Stimulated activated CD8-positive, alpha-beta memory T cell treated with anti-CD3 and anti-CD28 coated beads, Interleukin-7, amount 100 ng/mL, for 24 hours (primary cell): Measurements from ENCODE around the gene TOX4.
A peak's percentile ranks its signal among the peaks of the same experiment; 100 is the strongest.

Experiments used
- DNase-seq: peaks from one replicate; pipeline ENCODE4 v3.0.0-alpha.2; 2020; ENCODE audit warnings: low read depth

The TOX4 gene

DNA sequence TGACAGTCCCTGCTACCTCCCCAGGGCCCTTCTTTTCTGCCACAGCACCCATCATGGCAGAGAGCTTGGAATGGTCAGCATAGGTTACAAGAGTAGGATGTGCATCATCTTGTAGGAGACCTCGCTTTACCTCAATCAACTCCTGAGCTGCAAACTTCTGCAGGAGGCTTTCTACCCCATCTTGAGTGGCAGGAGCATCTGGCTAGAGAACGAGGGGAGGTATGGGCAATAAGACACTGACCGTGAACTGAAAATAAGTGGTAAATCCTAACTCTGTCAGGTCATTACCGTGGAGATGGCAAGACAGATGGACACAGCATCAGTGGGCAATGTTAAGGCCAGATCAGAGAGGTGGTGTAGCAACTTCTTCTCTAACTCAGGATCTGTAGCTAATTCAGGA, 26.4 kb downstream of the TOX4 start:
- DNase-seq: no peak

GRCh38 chr14:21505012-21505553, 28.1 kb downstream of the TOX4 start:
- no peak for DNase-seq

- DNase-seq: no peak
Observed at GRCh38 chr14:21506557-21506956, 29.6 kb downstream of the TOX4 start.

DNA sequence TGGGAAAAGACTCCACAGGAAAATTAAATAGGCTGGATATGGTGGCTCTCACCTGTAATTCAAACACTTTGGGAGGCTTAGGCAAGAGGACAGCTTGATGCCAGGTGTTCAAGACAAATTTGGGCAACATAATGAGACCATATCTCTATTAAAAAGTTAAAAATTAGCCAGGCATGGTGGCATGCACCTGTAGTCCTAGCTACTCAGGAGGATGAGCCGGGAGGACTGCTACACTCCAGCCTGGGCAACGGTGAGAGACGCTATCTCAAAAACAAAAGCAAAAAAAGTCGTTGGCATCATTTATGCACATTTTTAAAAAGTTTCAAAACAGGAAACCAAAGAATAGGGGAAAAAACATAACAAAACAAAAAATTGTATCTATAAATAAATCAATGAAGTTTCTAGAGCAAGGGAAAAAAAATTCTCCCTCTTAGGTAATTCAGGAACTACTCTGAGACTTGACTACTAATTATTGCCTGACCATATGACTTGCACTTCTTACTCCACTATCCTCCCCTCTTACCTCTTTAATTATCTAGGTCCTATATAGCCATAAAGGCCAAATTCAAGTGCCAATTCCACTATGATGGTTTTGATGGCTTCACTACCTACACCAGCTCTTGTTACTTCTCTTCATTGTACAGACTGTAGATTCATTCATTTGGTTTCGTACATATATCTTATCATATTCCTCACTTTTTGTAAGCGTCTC, 32.6 kb downstream of the TOX4 start:
- no peak for DNase-seq

DNA sequence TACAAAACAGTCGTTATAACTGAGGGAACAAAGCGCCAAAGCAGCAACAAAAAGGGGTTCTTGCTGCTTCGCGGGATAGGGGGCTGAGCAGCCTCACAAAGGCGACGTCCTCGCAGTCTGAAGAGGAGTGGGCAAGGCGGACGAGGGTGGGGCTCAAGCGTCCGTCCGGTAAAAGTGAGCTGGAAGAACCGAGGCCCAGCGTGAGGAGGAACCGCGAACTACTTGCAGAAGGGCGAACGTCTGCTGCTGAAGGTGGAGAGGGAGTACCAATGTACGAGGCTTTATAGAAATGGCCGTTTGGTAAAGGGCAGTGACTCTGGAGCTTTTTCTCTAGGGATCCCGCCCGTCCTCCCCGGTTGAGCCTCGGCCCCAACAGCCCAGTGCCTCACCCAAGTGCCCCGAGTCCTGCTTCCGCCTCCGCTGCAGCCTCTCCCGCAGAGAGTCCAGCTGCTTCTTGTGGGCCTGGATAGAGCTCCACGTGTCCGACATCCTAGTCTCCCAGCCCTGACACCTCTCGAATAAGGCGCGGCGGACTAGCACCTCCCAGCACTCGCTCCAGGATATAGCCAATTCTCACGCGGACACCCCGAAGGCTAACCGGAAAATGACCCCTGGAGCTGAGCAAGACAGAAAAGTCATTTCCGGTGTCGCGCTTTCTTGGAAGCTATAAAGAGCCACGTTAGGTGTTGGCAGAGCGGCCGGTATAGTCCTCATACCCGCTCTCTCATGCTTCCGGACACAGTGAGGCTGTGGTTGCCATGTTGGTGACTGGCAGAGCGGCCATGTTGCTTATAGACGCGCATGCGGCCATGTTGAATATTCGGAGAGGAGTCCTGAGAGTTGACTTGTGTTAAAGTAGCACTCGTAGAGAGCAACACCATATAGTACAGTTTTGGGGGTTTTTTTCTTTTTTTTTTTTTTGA, 34.0 kb downstream of the TOX4 start, which contains the start of gene METTL3:
TSS of gene METTL3 (minus strand) at position 606 of the 923 bp plus-strand sequence. CDS start at position 489, 117 bp downstream.
- peak; percentile 75 for DNase-seq

GRCh38 chr14:21514341-21514740, 37.3 kb downstream of the TOX4 start:
- no peak for DNase-seq

DNA sequence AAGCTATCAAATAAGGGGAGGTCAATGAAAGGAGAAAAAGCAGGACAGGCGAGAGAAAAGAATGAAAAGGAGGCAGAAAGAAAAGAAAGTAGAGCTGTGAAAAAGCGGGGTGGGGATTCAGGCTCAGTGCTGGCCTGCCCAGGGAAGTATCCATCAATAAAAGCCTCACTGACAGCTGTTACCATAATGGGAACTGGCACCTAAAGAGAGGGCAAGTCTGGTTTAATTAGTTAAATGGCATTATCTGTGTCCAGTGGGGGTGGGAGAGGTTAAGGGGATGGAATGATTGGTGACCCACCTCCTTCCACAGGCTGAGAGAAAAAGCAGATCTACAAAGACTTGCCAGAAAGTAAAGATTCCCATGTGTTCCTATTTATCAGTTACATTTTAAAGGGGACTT, 41.7 kb downstream of the TOX4 start:
- no peak for DNase-seq

GRCh38 chr14:21520767-21521166, 43.8 kb downstream of the TOX4 start:
- no peak for DNase-seq

GRCh38 chr14:21521501-21521900, 44.5 kb downstream of the TOX4 start:
- DNase-seq: no peak

DNA sequence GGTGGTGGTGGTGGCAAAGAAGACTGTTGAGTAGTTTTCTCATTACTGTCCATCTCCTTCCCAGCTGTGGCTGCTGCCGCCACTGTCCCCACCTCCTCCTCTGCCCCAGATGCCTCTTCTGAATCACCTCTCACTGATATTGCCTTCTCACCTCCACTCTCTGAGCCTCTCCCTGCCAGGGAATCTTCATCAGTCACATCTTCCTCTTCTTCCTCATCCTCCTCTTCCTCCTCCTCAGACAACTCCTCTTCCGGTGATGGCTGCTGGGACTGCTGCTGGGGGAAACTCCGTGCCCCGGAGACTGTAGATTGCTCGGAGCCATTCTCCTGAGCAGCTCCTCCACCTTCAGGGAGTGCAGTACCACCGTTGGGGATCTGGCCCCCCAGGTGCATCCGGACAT, 46.2 kb downstream of the TOX4 start:
- DNase-seq: no peak

DNA sequence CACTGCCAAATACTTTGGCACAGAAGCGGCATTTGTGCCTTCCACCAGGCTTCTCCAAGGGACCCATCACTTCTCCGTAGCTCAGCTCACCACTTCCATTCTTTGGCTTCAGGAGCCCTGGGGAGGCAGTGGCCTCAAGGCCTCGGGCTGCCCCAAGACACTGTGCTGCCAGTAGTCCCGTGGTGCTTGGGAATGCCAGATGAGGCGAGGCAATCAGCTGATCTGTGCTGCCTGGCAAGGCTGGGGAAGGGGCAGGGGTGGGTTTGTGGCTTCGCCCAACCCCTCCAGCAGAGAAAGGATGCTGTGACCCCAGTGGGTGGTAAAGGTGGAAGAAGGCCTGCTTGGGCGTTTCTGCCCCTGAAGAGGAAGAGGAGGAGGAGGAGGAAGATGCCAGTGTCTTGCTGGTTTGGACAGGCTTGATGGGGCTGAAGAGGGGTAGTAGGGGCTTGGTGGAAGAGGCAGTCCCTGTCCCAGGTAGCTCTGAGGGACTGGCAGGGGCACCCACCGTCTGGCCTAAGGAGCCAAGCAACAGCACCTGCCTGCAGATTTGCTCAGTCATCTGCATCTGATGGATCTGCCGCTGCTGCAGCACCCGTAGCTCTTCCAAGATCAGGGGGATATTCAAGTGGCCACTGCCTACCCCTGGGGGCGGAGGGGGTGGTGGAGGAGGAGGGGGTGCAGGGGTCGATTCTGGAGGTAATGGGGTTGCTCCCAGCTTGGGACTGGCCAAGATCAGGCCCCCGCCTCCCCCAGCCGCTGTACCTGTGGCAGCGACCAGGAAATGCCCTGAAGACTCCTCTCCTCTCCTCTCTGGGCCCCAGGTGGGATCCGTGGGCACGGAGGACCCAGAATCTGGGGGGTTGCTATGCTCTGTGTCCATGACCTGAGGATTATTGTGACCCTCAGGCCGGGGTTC, 47.8 kb downstream of the TOX4 start:
- DNase-seq: no peak

DNA sequence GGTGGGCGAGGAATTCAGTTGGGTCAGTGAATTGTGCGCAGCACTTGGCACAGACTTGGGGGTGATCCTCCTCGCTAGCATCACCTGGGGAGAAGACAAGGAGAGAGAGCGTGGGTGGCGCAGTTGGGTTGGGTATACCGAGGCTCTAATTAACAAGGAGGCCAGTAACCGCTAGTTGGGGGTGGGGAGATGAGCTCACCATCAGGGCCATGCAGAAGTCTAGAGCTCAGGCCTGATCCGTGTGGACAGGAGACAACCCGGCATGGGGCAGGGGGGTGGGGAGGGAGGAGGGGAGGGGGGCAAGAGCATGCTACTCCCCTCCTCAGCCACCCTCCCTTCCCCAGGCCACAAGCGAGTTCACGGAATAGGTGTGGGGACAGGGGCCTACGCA, 48.6 kb downstream of the TOX4 start:
- DNase-seq: no peak

DNA sequence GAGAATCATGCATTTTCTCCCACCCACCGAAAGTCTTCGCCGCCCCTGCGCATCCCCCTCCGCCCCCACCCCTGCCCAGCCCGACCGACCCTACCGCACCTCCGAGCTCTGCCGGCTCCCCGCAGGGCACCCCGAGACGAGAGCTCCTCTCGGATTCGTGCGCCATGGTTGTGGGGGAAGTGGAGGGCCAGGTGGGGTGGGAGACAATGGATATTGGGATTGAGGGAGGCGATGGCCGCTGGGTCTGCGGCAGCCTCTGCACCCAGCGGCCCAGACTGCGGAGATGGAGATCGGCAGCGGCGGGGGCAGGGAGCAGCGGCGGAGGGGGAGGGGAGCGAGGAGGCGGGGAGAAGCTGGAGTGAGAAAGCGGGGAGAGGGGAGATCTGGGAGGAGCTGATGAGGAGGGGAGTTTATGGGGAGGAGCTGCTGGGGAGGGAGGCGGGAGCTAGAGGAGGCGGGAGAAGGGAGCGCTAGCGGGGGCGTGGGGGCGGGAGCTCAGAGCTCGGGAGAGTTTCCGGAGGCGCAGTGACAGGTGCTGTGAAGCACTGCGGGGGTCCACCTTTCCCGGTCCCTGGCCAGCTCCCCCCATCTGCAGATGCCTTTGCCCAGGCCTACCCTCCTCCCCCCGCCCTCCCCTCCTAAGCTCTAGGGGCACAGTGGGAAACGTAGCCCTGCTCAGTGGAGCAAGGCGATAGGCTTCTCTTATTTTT, 49.1 kb downstream of the TOX4 start, which contains the start of gene SALL2:
TSS of gene SALL2 (minus strand) at position 385 of the 710 bp plus-strand sequence. CDS start at position 166, 219 bp downstream.
- peak; percentile 26 for DNase-seq

GRCh38 chr14:21526672-21527317, 49.8 kb downstream of the TOX4 start:
- DNase-seq: no peak

DNA sequence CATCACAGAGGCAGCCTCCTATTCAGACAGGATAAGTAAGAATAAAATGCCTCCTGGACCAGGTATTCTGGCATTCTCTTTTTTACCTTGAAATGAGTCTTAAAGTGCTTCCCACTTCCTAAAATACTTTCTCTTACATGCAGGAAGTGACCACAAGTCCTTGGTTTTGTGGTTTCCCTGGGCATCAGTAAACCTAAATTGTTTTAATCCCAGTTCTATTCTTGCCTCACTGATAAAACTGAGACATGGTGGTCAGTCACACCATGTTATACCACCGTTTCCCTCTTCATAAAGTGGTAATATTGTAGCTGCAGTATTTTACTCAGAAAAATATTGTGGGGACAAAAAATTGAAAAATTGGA, 50.3 kb downstream of the TOX4 start:
- DNase-seq: no peak

- DNase-seq: no peak
Observed at GRCh38 chr14:21528381-21529348, 51.7 kb downstream of the TOX4 start.

DNA sequence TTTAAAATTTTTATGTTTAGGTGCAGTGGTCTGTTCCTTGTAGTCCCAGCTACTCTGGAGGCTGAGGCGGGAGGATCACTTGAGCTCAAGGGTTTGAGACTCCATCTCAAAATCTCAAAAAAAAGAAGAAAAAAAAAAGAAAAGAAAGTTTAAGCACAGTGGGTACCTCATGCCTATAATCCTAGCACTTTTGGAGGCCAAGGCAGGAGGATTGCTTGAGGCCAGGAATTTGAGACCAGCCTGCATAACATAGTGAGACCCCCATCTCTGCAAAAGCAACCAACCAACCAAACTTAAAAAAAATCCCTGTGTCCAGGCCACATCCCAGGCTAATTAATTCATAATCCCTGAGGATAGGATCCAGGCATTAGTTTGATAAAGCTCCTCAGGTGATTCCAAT, 52.5 kb downstream of the TOX4 start:
- no peak for DNase-seq

- DNase-seq: no peak
Observed at GRCh38 chr14:21533294-21533693, 56.3 kb downstream of the TOX4 start.

GRCh38 chr14:21534576-21534975, 57.6 kb downstream of the TOX4 start:
- no peak for DNase-seq
